ENCODE measurements around the gene CDHR4. TPM values are rescaled to one million over a fixed set of nuclear protein-coding genes. Genes with fewer than 3 reads are reported as not detected.
"Not testable (repeated sequence)": the region's sequence is repeated elsewhere in the genome, so short reads cannot be mapped to it uniquely, and the experiment has no call there.

Gene CDHR4
- total and polyA plus RNA-seq, 2 experiments from 2014 or later = not detected

GRCh38 chr3:49780080-49780974 lies 19.3 kb downstream of the CDHR4 start:
- peaks cover 12% of the 10 kb centered on the region; the same call in 1 of the 2 replicates for H3K4me1 ChIP-seq (ENCODE audit: insufficient read depth)
- H3K4me2 ChIP-seq (ENCODE audit: unreplicated experiment) = no peak overlapping the region
- no peak overlapping the region for H2AFZ ChIP-seq
- H3F3A ChIP-seq (ENCODE audit: insufficient read depth) = no peaks in the 10 kb centered on the region
- in situ Hi-C loops (cut with MboI) = no loop called here
- H3K27ac ChIP-seq = no peak overlapping the region
- H3K79me2 ChIP-seq (ENCODE audit: insufficient read depth) = peaks cover 100% of the 10 kb centered on the region
- no peaks in the 10 kb centered on the region for H3K27me3 ChIP-seq (replicated peaks; ENCODE audit: insufficient read depth)
- no peak for TF ChIP-seq EZH2phosphoT487 (IDR thresholded peaks at IDR 0.05; ENCODE audit: insufficient read depth, low read depth)
- TF ChIP-seq EZH2 (IDR thresholded peaks at IDR 0.05; ENCODE audit: insufficient read depth, poor library complexity, severe bottlenecking) = no peak
- peaks cover 4% of the 10 kb centered on the region; the same call in 1 of the 2 replicates for H4K20me1 ChIP-seq (ENCODE audit: insufficient read depth)
- H3K9me2 ChIP-seq (ENCODE audit: insufficient read depth) = no peaks in the 10 kb centered on the region
- no peak overlapping the region for H3K4me3 ChIP-seq
- H3K9me3 ChIP-seq (ENCODE audit: low read depth) = no peaks in the 10 kb centered on the region
- no peak for DNase-seq
- WGBS, 2 experiments (ENCODE audit: low coverage in 1 of 2, low lambda C conversion rate in 2 of 2, missing lambda C conversion rate in 2 of 2) = 73 to 80% methylated on average over 4 of the region's 4 CpGs
- H3K36me3 ChIP-seq (ENCODE audit: low read depth) = peaks cover 5% of the 10 kb centered on the region; the same call in 1 of the 2 replicates
- H3K9ac ChIP-seq = no peak overlapping the region

GRCh38 chr3:49779358-49780079 lies 20.2 kb downstream of the CDHR4 start:
- peaks cover 4% of the 10 kb centered on the region; the same call in 1 of the 2 replicates for H4K20me1 ChIP-seq (ENCODE audit: insufficient read depth)

GRCh38 chr3:49776101-49776500 lies 23.6 kb downstream of the CDHR4 start:
- in situ Hi-C loops (cut with MboI); H3K4me3 ChIP-seq; H3K36me3 ChIP-seq (ENCODE audit: low read depth); H3K9me2 ChIP-seq (ENCODE audit: insufficient read depth); H4K20me1 ChIP-seq (ENCODE audit: insufficient read depth); H3K4me2 ChIP-seq (ENCODE audit: unreplicated experiment); H3K9ac ChIP-seq; H3K9me3 ChIP-seq (ENCODE audit: low read depth); H3K27ac ChIP-seq; H2AFZ ChIP-seq; DNase-seq; H3K4me1 ChIP-seq (ENCODE audit: insufficient read depth); H3K27me3 ChIP-seq (replicated peaks; ENCODE audit: insufficient read depth): not testable (repeated sequence)
- 92 to 96% methylated on average over 8 of the region's 8 CpGs for WGBS, 2 experiments (ENCODE audit: low coverage in 1 of 2, low lambda C conversion rate in 2 of 2, missing lambda C conversion rate in 2 of 2)
- Histone ChIP-seq H3F3A (ENCODE audit: insufficient read depth) (0 out of 2 replicates have a peak, but pooled peaks cover 13% of the 10 kb centered on the region), H3K79me2 (ENCODE audit: insufficient read depth) (peaks cover 99% of the 10 kb centered on the region)

More at GRCh38 chr3:49779358-49780079, 20.2 kb downstream of the CDHR4 start:
- Histone ChIP-seq H3K79me2 (ENCODE audit: insufficient read depth) (peaks cover 100% of the 10 kb centered on the region), H3K4me2 (ENCODE audit: unreplicated experiment) (no peak overlapping the region), H3K36me3 (ENCODE audit: low read depth) (peaks cover 6% of the 10 kb centered on the region; the same call in 1 of the 2 replicates), H3K4me3 (no peak overlapping the region), H3K9me2 (ENCODE audit: insufficient read depth) (no peaks in the 10 kb centered on the region), H2AFZ (no peak overlapping the region), H3K4me1 (ENCODE audit: insufficient read depth) (peaks cover 4% of the 10 kb centered on the region; the same call in 1 of the 2 replicates), H3K27me3 (replicated peaks; ENCODE audit: insufficient read depth) (no peaks in the 10 kb centered on the region), H3F3A (ENCODE audit: insufficient read depth) (0 out of 2 replicates have a peak, but pooled peaks cover 8% of the 10 kb centered on the region), H3K9ac (no peak overlapping the region), H3K9me3 (ENCODE audit: low read depth) (no peaks in the 10 kb centered on the region), H3K27ac (no peak overlapping the region)
- no peak for DNase-seq
- in situ Hi-C loops (cut with MboI) = no loop called here
- WGBS, 2 experiments (ENCODE audit: low coverage in 1 of 2, low lambda C conversion rate in 2 of 2, missing lambda C conversion rate in 2 of 2) = 79 to 90% methylated on average over 5 of the region's 5 CpGs
- no peak for TF ChIP-seq EZH2phosphoT487 (IDR thresholded peaks at IDR 0.05; ENCODE audit: insufficient read depth, low read depth)
- no peak for TF ChIP-seq EZH2 (IDR thresholded peaks at IDR 0.05; ENCODE audit: insufficient read depth, poor library complexity, severe bottlenecking)

GRCh38 chr3:49775538-49775937 lies 24.1 kb downstream of the CDHR4 start:
- Histone ChIP-seq H4K20me1 (ENCODE audit: insufficient read depth) (no peaks in the 10 kb centered on the region), H3K79me2 (ENCODE audit: insufficient read depth) (peaks cover 99% of the 10 kb centered on the region)

More at GRCh38 chr3:49775538-49775937, 24.1 kb downstream of the CDHR4 start:
- no peaks in the 10 kb centered on the region; the same call in 1 of the 2 replicates for H3K4me1 ChIP-seq (ENCODE audit: insufficient read depth)
- TF ChIP-seq EZH2phosphoT487 (IDR thresholded peaks at IDR 0.05; ENCODE audit: insufficient read depth, low read depth) (no peak), EZH2 (IDR thresholded peaks at IDR 0.05; ENCODE audit: insufficient read depth, poor library complexity, severe bottlenecking) (no peak)
- 16 to 24% methylated on average over 3 of the region's 3 CpGs for WGBS, 2 experiments (ENCODE audit: low coverage in 1 of 2, low lambda C conversion rate in 2 of 2, missing lambda C conversion rate in 2 of 2)
- H3K9me2 ChIP-seq (ENCODE audit: insufficient read depth) = no peaks in the 10 kb centered on the region
- no peak overlapping the region for H3K27ac ChIP-seq
- 0 out of 2 replicates have a peak, but pooled peaks cover 13% of the 10 kb centered on the region for H3F3A ChIP-seq (ENCODE audit: insufficient read depth)
- DNase-seq = no peak
- no peak overlapping the region for H3K4me2 ChIP-seq (ENCODE audit: unreplicated experiment)
- no peak overlapping the region for H3K9ac ChIP-seq
- H3K27me3 ChIP-seq (replicated peaks; ENCODE audit: insufficient read depth) = no peaks in the 10 kb centered on the region
- H2AFZ ChIP-seq = no peak overlapping the region
- 0 out of 2 replicates have a peak, but pooled peaks cover 6% of the 10 kb centered on the region for H3K36me3 ChIP-seq (ENCODE audit: low read depth)
- H3K4me3 ChIP-seq = no peak overlapping the region
- in situ Hi-C loops (cut with MboI) = no loop called here
- H3K9me3 ChIP-seq (ENCODE audit: low read depth) = no peaks in the 10 kb centered on the region
